Measurements from ENCODE around the gene BBS9. TPM values are rescaled to one million over a fixed set of nuclear protein-coding genes. Genes with fewer than 3 reads are reported as not detected.
"Not testable (repeated sequence)": the region's sequence is repeated elsewhere in the genome, so short reads cannot be mapped to it uniquely, and the experiment has no call there.

Gene BBS9
- polyA plus RNA-seq, 3 donors, result 2.7 to 10.6 (median 4.8) TPM

GRCh38 chr7:33243319-33243881 is 114.0 kb downstream of the BBS9 start:
- WGBS, 3 donors, result 44 to 49% (median 46%) methylated on average over 2 of the region's 2 CpGs
- H3K27ac ChIP-seq (ENCODE audit: low read depth, low read length), result no peak overlapping the region

- H3K27ac ChIP-seq (ENCODE audit: low read depth, low read length), result no peak overlapping the region
- WGBS, 3 donors, result 81 to 91% (median 82%) methylated on average over 4 of the region's 4 CpGs
Observed at GRCh38 chr7:33248671-33249070, 119.3 kb downstream of the BBS9 start.

GRCh38 chr7:33250421-33250871 is 121.1 kb downstream of the BBS9 start:
- H3K27ac ChIP-seq (ENCODE audit: low read depth, low read length), result no peak overlapping the region

GRCh38 chr7:33251301-33251700 is 121.9 kb downstream of the BBS9 start:
- no peak overlapping the region for H3K27ac ChIP-seq (ENCODE audit: low read depth, low read length)

- no peak overlapping the region for H3K27ac ChIP-seq (ENCODE audit: low read depth, low read length)
Observed at GRCh38 chr7:33258491-33258951, 129.2 kb downstream of the BBS9 start.

- WGBS, 3 donors, result 79 to 87% (median 80%) methylated on average over 3 of the region's 3 CpGs
- H3K27ac ChIP-seq (ENCODE audit: low read depth, low read length), result no peak overlapping the region
Observed at GRCh38 chr7:33261585-33261984, 132.2 kb downstream of the BBS9 start.

GRCh38 chr7:33262476-33262875 is 133.1 kb downstream of the BBS9 start:
- WGBS, 3 donors, result 93 to 96% (median 94%) methylated on average over 3 of the region's 3 CpGs
- H3K27ac ChIP-seq (ENCODE audit: low read depth, low read length), result no peak overlapping the region

- not testable (repeated sequence) for H3K27ac ChIP-seq (ENCODE audit: low read depth, low read length)
- 98 to 99% (median 98%) methylated on average over 4 of the region's 4 CpGs for WGBS, 3 donors
Observed at GRCh38 chr7:33271839-33272371, 142.5 kb downstream of the BBS9 start.

- 96 to 98% (median 97%) methylated on average over 2 of the region's 2 CpGs for WGBS, 3 donors
- H3K27ac ChIP-seq (ENCODE audit: low read depth, low read length), result no peak overlapping the region
Observed at GRCh38 chr7:33273356-33273755, 144.0 kb downstream of the BBS9 start.

- WGBS, 3 donors, result 92 to 96% (median 94%) methylated on average over 3 of the region's 3 CpGs
- H3K27ac ChIP-seq (ENCODE audit: low read depth, low read length), result no peak overlapping the region
Observed at GRCh38 chr7:33276325-33276724, 147.0 kb downstream of the BBS9 start.

GRCh38 chr7:33276729-33277128 is 147.4 kb downstream of the BBS9 start:
- no peak overlapping the region for H3K27ac ChIP-seq (ENCODE audit: low read depth, low read length)
- WGBS, 3 donors, result 94 to 100% (median 99%) methylated on average over 2 of the region's 2 CpGs

GRCh38 chr7:33278095-33278494 is 148.7 kb downstream of the BBS9 start:
- no peak overlapping the region for H3K27ac ChIP-seq (ENCODE audit: low read depth, low read length)
- 96 to 100% (median 98%) methylated on average over 3 of the region's 3 CpGs for WGBS, 3 donors

GRCh38 chr7:33286501-33286900 is 157.1 kb downstream of the BBS9 start:
- no peak overlapping the region for H3K27ac ChIP-seq (ENCODE audit: low read depth, low read length)
- WGBS, 3 donors, result 75 to 95% (median 83%) methylated on average over 1 of the region's 1 CpG

- WGBS, 3 donors, result 89 to 99% (median 98%) methylated on average over 3 of the region's 3 CpGs
Observed at GRCh38 chr7:33287738-33288137, 158.4 kb downstream of the BBS9 start.

GRCh38 chr7:33298848-33299247 is 169.5 kb downstream of the BBS9 start:
- WGBS, 3 donors, result 94 to 99% (median 98%) methylated on average over 2 of the region's 2 CpGs

More at GRCh38 chr7:33287738-33288137, 158.4 kb downstream of the BBS9 start:
- H3K27ac ChIP-seq (ENCODE audit: low read depth, low read length), result no peak overlapping the region

GRCh38 chr7:33299425-33299824 is 170.1 kb downstream of the BBS9 start:
- 87 to 94% (median 91%) methylated on average over 2 of the region's 2 CpGs for WGBS, 3 donors
- no peak overlapping the region for H3K27ac ChIP-seq (ENCODE audit: low read depth, low read length)

More at GRCh38 chr7:33298848-33299247, 169.5 kb downstream of the BBS9 start:
- H3K27ac ChIP-seq (ENCODE audit: low read depth, low read length), result no peak overlapping the region

- H3K27ac ChIP-seq (ENCODE audit: low read depth, low read length), result no peak overlapping the region
- WGBS, 3 donors, result 88 to 92% (median 89%) methylated on average over 1 of the region's 1 CpG
Observed at GRCh38 chr7:33300131-33300530, 170.8 kb downstream of the BBS9 start.

- no peak overlapping the region for H3K27ac ChIP-seq (ENCODE audit: low read depth, low read length)
Observed at GRCh38 chr7:33300742-33301141, 171.4 kb downstream of the BBS9 start.

- 94 to 97% (median 97%) methylated on average over 33 of the region's 33 CpGs for WGBS, 3 donors
- not testable (repeated sequence) for H3K27ac ChIP-seq (ENCODE audit: low read depth, low read length)
Observed at GRCh38 chr7:33303978-33304557, 174.7 kb downstream of the BBS9 start.

- H3K27ac ChIP-seq (ENCODE audit: low read depth, low read length), result no peak overlapping the region
Observed at GRCh38 chr7:33307205-33307604, 177.8 kb downstream of the BBS9 start.

All from adipose tissue (tissue), 3 donors.